ENCODE results near the gene M6PR.
"Not testable (repeated sequence)": the region's sequence is repeated elsewhere in the genome, so short reads cannot be mapped to it uniquely, and the experiment has no call there.

M6PR gene

GRCh38 chr12:8912914-8913313, 36.5 kb downstream of the M6PR start:
- no peak for DNase-seq (ENCODE audit: low read depth in 2 of 2)

GRCh38 chr12:8911606-8912268, 37.7 kb downstream of the M6PR start:
- DNase-seq (ENCODE audit: low read depth in 2 of 2), result no peak

- DNase-seq (ENCODE audit: low read depth in 2 of 2), result no peak
These were observed 39.7 kb downstream of the M6PR start for GRCh38 chr12:8909752-8910151.

- no peak for DNase-seq (ENCODE audit: low read depth in 2 of 2)
These were observed 41.9 kb downstream of the M6PR start for GRCh38 chr12:8907513-8907912.

GRCh38 chr12:8906266-8907180, 42.9 kb downstream of the M6PR start:
- no peak for DNase-seq (ENCODE audit: low read depth in 2 of 2)

GRCh38 chr12:8905546-8905945, 43.9 kb downstream of the M6PR start:
- DNase-seq (ENCODE audit: low read depth in 2 of 2), result no peak

- no peak for DNase-seq (ENCODE audit: low read depth in 2 of 2)
These were observed 44.8 kb downstream of the M6PR start for GRCh38 chr12:8904665-8905064.

- no peak for DNase-seq (ENCODE audit: low read depth in 2 of 2)
These were observed 45.8 kb downstream of the M6PR start for GRCh38 chr12:8903646-8904045.

- not testable (repeated sequence) for DNase-seq (ENCODE audit: low read depth in 2 of 2)
These were observed 46.7 kb downstream of the M6PR start for GRCh38 chr12:8902703-8903102.

GRCh38 chr12:8899830-8900229, 49.6 kb downstream of the M6PR start:
- no peak for DNase-seq (ENCODE audit: low read depth in 2 of 2)

- no peak for DNase-seq (ENCODE audit: low read depth in 2 of 2)
These were observed 52.4 kb downstream of the M6PR start for GRCh38 chr12:8897081-8897480.

- no peak for DNase-seq (ENCODE audit: low read depth in 2 of 2)
These were observed 54.5 kb downstream of the M6PR start for GRCh38 chr12:8894986-8895385.

GRCh38 chr12:8894378-8894777, 55.1 kb downstream of the M6PR start:
- no peak for DNase-seq (ENCODE audit: low read depth in 2 of 2)

GRCh38 chr12:8891976-8892375, 57.5 kb downstream of the M6PR start:
- DNase-seq (ENCODE audit: low read depth in 2 of 2), result no peak

Data from stimulated activated CD4-positive, alpha-beta T cell treated with anti-CD3 and anti-CD28 coated beads, Interleukin-1b, Interleukin-23, amount 100 ng/mL, for 1 hour (primary cell).